GM21390 (cell line): ENCODE measurements around the gene SIX6.
"Not testable (repeated sequence)": the region's sequence is repeated elsewhere in the genome, so short reads cannot be mapped to it uniquely, and the experiment has no call there.

Source experiments
- ATAC-seq: cut with Tn5 transposase; IDR thresholded peaks from one replicate; pipeline ENCODE4 v1.9.1; 2021; ENCODE audit not compliant: unreplicated experiment

The SIX6 gene

DNA sequence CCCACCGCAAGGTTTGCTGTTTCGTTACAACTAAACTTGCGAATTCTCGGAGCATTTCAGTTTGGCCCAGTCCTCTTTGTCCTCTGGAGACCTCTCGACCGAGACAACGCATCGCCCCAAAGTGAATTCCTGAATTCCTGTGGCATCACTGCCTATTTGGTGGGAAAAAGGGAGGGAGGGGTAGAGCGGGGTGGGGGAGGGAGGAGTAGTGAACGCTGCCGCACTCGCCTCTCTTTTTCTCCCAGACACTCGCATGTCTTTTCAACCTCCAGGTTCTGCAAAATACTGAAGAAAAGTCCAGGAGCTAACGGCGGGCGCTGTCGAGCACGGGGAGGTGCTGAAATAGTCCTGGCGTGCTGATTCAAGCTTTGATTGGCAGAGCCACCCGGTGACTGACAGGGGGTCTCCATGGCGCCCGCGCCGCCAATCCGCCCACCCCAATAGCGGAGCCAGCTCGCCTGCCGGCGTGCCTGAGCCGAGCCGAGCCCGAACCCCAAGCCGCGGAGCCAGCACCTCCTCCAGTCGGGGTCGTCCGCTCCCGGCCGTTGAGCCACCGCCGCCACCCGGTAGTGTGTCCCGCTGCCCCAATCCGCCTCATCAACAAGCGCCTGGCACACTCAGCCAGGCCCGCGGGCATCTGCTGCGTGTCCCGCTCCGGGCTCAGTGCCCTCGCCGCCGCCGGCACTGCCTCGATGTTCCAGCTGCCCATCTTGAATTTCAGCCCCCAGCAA, at the start of gene SIX6:
SIX6 (plus strand) TSS at position 440 of the 731 bp plus-strand sequence; CDS start at position 693, 253 bp downstream.
- no peak for ATAC-seq

- not testable (repeated sequence) for ATAC-seq
These were observed 28.7 kb upstream of the SIX6 start for GRCh38 chr14:60480248-60480647.

DNA sequence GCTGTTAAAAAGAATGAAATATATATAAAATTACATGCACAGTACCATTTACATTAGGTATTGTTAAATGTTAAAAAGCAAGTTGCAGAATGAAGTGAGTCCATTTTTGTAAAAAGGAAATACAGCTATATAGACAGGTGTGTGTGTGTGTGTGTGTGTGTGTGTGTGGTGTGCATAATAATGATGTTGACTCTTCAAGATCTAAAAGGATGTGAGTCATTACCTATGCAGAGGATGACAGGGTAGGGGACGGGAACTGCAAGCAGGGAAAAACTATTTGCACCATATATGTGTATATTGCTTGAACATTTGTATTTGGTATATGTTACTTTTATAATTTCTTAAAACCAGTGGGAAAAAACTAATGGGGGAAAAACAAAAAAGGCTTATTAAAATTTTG, 26.2 kb upstream of the SIX6 start:
- ATAC-seq, result no peak

- no peak for ATAC-seq
These were observed 23.8 kb upstream of the SIX6 start for GRCh38 chr14:60485057-60485597.

DNA sequence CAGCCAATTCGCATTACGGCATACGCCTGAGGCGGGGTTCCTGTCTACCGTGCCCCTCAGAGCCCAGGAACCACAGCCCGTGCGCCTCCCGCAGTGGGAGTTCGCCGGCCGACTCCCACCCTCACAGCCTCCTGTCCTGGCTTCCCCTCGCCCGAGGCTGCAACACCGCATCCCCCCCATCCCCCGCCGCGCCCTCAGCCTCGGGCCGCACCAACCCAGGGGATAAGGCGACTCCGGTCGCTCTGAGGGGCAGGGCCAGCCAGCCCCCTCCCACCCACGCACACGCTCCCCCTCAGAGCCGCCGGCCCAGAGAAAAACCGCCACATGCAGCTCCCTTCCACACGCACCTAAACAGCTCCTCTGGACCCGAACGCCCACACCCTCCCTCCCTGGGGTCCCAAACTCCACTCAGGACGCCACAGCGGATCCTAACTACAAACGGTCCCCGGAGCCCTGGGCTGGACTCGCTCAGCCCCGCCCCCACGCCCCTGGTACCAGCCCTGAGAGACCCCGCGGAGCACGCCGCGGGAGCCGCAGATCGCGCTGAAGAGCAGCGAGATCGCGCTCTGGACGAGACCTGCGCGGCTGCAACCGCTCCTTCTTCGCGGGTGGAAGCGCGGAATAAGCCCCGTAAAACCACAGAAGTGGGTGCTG, 23.2 kb upstream of the SIX6 start, which contains the start of gene C14orf39:
C14orf39 (minus strand) TSS at position 466 of the 654 bp plus-strand sequence. CDS start 985 bp downstream, outside the sequence.
- no peak for ATAC-seq

GRCh38 chr14:60487211-60487610, 21.7 kb upstream of the SIX6 start:
- ATAC-seq, result no peak

DNA sequence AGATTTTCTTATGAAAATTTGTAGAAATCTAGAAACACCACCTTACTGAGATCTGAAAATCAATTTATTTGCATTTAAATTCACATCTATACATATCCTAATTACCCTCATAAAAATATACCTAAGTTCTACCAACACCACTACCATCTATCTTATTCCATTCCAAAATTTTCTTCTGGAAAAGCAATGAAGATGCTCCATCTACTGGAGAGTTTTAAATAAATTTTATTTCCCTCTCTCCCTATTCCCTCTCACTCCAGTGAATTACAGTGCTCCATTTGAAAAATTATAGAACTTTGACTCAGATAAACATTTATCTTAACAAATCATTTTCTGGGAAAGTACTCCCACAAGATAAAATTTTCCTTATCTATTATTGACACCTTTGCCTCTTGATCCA, 20.8 kb upstream of the SIX6 start:
- ATAC-seq, result no peak

GRCh38 chr14:60490270-60490669, 18.7 kb upstream of the SIX6 start:
- no peak for ATAC-seq

- ATAC-seq, result no peak
These were observed 13.0 kb upstream of the SIX6 start for GRCh38 chr14:60495946-60496345.

- no peak for ATAC-seq
These were observed 6.4 kb upstream of the SIX6 start for GRCh38 chr14:60502541-60502940.

DNA sequence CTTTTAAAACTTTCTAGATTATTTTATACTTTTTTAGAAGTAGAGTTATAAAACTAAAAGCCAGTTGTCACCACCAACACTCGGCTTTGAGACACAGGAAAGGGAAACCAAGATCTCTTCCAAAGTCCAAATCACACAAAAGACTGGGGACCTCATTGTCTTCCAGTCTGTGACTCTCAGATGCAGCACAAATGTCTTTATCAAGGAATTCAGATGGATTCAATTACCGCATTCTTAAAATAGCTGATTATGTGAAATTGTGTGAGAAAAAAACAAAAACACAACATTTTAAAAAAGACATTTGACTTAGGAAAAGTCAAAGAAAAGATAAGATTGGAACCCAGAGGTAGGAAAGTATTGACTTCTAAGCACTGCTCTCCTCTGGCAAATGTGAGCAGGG, 3.5 kb upstream of the SIX6 start:
- ATAC-seq, result no peak

DNA sequence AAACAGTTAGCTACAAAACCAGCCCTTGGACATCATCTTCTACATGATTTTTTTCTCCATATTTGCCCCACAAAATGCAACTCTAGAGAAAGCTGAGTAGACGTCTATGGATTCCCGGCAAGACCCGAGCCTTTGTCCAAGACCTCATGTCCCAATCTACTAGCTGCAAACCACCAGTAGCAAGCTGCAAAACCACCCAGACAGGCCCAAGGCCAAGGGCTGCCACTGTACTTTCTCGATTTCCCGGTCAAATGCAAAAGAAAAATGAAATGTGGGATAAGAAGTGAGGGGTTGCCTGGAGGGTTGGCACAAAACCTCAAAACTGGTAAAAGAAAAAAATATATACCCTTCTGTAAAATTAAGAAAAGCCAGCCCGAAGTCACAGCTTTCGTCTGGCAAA, 2.9 kb upstream of the SIX6 start:
- ATAC-seq, result no peak

DNA sequence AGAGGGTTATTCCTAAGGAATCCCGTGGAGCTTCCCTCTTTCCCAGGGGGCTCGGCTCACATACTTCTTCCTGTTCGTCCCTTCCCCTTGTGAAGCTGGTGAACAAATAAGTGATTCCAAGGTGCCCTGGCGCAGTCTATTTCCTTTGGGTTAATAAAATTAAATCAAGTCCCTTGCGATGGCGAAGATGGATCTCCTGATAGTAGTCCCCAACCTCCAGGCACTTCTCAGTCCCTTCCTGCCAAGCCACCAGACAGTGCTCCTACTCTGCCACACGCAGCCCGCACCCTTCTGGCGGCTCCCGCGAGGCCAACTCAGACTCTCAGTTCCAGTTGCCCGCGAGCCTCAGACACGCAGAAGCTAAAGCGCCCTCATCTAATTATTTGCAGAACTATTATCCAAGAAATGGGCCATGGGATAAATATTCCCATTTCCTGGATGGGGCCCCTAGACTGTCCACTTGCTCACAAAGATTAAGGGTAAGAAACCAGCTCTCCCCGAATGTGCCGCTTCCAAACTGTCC, 2.4 kb upstream of the SIX6 start:
- ATAC-seq, result no peak

GRCh38 chr14:60506985-60507829, 1.7 kb upstream of the SIX6 start:
- no peak for ATAC-seq

DNA sequence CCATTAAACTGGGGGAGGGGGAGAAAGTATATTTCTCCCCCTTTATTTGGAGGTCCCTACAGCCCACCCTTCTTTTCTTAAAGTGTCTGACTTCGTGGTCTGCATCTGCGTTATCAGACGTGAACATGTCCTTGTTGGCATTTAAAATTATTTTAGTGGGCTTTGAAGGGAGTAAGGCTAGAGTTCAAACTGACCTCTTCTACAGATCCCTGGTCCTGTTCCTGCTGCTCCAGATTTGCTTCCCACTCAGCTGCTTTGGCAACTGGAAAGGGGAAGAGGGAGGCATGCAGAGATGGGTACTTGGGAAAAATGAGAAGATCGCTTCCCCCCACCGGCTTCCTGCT, 611 bp upstream of the SIX6 start:
- ATAC-seq, result no peak

GRCh38 chr14:60509438-60510253, 700 bp downstream of the SIX6 start:
- ATAC-seq, result no peak

- ATAC-seq, result no peak
These were observed 1.5 kb downstream of the SIX6 start for GRCh38 chr14:60510254-60510950.

- ATAC-seq, result no peak
These were observed 2.1 kb downstream of the SIX6 start for GRCh38 chr14:60510951-60511599.

DNA sequence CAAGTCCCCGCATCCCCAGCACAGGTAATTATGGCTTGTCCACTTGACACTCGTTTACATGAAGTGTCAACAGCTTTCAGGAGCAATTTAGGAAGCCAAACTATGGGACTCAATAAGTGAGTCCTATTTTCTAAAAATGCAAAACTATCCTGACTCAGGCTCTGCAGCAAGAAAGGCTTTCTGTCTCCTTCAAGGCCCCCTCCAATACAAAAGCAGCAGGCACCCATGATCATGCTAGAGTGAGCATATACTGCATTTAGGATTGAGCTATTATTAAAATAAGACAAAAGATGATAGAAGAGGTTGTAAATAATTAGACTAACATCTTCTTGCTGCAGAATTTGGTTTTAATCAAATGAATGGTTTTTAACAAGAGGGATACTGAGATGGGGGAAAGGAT, 3.2 kb downstream of the SIX6 start:
- no peak for ATAC-seq
